LHCN-M2 (cell line): ENCODE results near the gene TCERG1L. TPM values are rescaled to one million over a fixed set of nuclear protein-coding genes. Genes with fewer than 3 reads are reported as not detected.
"Not testable (repeated sequence)": the region's sequence is repeated elsewhere in the genome, so short reads cannot be mapped to it uniquely, and the experiment has no call there.

Experiments used
- DNase-seq: peaks from one replicate; pipeline ENCODE4 v3.0.0-alpha.2; 2012; ENCODE audit warnings: low read depth
- total RNA-seq: library from RNA; depleted of rRNA; stranded (reverse); fragments of >200 nt; gene quantifications from 2 replicates; pipeline ENCODE4 v1.2.3, GENCODE V29; 2014

Gene TCERG1L
- total RNA-seq, 1 experiment from 2014 or later, result not detected

DNA sequence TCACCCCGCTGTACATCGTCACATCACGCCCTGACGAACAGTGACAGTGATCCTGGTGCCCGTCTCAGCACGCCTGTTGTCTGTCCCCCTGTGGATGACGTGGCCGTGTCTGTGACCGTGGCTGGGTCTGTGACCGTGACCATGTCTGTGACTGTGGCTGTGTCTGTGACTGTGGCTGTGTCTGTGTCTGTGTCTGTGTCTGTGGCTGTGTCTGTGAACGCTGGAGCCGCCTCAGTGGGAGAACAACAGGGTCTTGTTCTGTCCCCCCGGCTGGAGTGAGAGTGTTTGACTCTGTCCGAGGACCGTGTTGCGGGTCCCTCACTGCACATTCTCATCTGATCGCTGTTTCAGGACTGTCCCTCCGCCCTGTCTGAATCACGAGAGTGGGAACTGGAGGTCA, 202.2 kb downstream of the TCERG1L start:
- no peak for DNase-seq

DNA sequence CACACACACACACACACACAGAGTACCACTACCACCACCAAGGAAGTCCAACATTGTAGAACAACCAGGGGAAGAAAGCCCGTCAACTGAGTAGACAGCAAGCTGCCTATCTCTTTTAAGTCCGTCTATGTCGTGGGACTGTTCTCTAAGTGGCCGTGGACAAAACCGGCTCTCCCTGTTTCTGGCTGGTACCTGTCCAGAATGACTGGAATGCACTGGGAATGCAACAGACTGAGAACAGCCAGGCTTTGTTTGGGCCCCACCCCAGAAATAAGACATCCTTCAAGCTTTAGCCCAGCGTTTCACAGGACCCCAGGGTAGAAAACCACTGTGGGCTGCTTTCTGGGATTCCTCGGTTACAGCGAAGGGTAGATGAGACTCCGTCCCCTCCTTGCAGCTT, 203.6 kb downstream of the TCERG1L start:
- DNase-seq, result no peak

DNA sequence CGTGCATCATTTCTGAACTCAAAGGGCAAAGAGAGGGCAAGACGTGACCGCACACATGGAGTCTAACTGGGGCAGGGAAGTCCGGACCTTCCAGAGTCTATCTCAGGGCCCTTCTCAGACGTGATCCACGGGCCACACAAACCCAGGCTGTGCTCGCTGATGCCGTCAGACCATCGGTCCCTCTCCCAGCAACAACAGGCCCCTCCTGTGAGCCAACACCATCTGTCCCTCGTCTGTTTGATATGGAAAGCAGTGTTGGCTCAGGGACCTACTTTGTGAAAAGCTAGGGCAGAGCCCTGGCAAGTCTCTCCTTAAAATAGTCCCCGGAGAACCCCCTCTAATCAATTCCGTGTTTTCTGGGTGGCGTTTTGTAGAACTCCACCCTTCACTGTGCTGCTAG, 208.8 kb downstream of the TCERG1L start:
- no peak for DNase-seq

DNA sequence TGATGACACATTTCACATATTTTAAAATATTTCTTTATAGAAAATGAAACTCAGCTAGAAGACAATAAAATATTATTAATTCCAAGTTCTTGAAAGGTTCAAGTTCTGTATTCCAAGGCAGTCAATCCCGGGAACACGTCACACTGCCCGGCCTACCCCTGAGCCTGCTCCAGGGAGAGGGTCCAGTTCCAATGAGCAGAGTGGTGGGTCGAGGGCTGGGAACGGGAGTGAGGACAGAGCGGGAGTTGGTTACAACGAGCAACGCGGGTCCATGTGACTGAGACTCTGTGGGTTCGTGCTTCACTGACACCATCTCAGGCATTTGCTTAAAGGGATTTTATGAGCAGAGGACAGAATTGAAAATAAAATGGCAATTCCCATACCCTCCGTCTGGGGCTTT, 209.4 kb downstream of the TCERG1L start:
- DNase-seq, result no peak

DNA sequence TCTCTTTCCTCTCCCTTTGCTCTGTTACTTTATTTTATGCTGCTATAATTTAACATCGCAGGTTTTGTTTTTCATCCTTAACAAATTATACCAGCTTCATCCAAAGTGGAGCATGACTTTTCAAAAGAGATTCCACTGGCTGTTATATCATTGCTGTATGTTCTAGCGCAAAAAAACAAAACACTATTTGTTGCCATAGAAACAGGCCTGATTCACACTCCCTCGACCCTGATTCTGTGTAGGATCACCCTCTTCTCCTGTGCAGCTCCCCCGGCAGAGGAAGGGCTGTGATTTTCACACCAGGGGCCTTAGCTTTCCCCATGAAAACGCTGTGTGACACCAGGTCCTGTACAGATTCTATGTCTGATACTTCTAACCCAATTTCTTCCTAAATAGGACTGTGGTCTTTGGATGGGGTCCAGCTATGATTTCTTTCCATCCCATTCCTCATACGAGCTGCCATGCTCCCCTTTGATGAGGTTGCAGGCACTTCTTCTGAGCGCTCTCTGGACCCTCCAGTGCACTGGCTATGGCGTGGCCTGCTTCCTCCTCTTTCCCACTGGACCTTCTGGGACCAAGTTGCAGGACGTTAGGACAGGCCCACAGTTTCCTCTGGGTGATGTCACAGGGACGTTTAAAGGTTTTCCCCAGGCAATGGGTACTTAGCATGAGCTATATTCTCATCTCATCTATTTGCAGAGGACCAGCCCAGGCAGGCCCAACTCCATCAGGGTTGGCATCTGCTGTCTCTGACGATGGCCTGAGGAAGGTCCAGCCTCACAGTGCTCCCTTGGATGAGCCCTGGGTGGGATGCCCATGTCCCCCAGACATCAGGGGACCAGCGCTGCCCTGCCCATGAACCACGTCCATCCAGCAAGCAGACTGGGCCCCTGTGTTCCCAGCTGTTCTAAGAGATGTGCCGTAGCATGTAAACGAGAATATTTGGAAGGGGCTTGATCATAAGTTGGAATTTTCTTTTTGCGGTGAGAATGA, 210.8 kb downstream of the TCERG1L start:
- DNase-seq, result not testable (repeated sequence)

DNA sequence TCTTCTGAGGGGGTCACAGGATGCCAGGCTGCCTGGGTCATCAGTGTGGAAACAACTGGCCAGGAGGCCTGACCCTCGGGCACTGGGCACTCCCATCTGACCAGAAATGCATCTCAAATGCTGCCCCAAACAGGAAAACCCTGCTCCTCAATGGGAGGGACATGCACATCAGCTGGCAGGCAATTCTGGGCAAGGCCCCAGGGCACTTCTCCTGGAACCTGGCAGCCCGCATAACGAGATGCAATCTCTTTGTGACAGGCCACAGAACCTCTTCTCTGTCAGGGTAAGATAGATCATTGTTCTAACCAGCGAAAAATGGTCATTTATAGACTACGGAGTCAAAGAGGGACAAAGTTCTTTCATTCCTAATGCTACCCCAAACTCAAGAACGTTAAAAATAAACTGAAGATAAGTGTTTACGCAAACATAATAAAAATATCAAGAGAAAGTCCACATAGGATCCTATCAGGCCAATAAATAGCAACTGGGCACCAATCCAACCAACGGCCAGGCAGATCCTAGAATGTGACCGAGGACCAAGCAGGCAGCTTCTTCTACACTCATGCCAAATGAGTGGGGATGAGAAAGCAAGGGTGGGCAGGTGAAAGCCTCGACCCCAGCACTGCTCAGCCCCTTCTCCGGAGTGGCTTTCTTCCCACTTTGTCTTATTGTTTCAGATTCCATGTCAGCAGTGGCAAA, 212.3 kb downstream of the TCERG1L start:
- DNase-seq, result no peak

DNA sequence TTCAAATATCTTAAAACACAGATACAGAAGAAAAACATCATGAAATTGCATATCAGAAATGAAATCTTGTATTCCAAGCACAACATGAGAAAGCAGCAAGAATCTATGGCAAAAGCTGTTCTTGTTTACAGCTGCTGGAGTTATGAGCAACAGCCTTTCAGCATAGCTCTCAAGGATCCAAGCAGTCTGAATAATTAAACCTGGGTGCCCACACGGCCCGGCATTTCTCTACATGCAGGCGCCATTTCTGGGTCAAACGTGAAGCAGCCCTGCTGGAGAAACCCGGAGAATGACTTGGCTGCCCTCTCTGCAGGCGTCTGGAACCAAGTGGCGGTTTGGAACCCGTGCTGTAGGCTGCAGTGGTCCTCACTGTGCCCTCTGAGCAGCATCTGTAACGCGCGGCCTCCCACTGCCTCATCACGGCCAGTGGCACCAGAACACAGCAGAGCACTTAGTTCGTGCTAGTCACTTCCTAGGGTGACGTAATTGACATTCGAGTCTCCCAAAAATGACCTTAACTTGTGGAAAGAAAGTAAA, 213.0 kb downstream of the TCERG1L start:
- DNase-seq, result no peak

DNA sequence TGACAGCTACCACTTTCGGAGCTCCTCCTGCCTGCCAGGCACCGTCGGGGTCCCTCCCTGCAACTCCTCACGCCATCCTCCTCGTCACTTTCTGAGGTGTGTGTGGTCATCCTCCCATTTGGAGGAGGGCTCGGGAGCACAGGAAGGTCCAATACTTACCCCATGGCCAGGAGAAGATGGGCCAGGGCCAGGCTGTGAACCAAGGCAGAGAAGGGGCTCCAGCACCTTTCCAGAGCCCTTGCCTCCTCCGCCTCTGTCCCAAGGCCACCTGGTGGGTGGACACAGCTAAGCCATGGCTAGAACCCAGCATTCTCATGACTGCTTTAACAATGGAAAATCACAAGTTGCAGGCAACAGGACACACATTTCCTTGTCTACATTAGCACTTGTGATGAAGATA, 215.5 kb downstream of the TCERG1L start:
- DNase-seq, result no peak

DNA sequence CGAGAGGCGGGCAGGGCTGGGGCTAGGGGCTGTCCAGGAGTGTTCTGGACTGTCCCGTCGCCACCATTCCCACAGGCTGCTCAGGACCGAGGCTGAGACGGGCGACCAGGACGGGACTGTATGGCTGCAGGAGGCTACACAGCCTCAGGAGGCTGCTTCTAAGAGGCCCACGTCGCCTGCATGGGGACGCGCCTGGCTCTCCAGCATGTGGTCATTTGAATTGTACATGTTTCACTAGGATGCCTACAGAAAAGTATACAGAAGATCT, 216.3 kb downstream of the TCERG1L start:
- no peak for DNase-seq

DNA sequence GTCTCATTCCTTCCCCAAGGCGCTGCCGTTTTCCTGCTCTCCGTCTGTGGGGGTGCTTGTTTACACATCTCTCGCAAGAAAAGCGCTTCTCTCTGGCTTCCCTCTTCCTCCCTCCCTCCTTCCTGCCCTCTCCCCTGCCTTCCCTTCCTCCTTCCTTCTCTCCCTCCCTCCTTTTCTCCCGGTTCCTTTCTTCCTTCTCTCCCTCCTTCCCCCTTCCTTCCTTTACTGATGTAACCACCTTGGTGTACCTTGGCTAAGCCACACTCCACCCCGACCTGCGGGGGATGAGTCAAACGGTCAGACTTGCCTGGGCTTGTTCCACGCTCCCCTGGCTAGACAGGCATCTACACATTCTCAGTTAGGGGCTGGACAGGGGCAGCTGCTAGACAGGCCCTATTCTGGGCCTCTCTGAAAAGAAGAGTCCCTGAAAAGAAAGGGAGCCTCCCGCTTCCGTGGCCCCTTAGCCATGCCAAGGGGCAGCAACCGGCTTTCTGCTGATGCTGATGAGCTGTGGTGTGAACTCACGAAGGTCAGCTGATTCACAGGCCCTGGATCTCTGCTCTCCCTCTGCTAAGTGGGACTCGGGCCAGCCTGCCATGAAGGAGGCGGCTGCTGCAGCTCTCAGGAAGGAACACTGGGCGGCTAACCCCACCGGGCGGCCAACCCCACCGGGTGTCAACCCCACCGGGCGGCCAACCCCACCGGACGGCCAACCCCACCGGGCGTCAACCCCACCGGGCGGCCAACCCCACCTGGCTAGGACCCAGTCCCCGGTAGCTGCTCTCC, 216.8 kb downstream of the TCERG1L start:
- DNase-seq, result no peak

DNA sequence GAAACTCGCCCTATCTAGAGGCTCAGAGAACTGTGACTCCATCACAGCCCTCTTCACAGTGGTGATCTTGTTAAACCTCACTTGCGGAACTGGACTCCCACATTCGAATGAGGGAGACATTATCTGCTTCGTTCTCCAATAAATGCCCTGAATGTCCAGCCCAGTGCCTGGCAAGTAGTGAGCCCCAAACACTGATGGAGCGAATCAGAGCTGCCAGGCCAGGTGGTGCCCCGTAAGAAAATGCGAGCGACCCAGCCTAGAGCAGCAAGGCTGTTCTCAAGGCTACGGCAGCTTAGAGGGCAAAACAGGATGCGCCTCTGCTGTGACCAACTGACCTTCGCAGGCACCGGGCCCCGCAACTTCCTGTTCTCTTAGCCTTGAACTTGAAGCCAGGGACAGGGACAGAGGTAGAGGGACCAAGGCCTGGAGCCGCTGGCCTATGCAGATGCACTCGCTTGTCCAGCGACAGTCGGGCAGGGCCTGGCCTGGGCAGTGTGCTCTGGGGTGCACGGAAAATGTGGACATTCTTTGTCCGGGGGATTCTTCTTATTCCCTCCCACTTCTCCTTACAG, 217.6 kb downstream of the TCERG1L start:
- no peak for DNase-seq

DNA sequence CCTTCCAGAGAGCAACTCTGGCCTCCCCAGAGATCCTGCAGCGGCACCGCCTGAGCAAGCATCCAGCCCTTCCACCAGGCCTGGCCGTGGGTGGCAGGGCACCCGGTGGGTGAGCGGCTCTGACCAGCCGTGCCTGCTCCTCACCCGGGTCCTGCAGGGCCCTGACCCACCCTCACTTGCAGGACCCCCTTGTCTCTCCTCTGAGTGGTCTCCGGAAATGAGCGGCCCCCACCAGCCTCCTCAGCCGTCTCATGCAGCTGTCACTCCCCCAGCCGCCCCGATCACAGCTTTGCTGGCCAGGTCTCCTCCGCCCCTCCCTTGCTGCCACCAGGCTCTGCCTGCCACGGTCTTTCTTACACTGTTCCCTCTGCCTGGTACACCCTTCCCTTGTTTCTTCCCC, 218.2 kb downstream of the TCERG1L start:
- no peak for DNase-seq

DNA sequence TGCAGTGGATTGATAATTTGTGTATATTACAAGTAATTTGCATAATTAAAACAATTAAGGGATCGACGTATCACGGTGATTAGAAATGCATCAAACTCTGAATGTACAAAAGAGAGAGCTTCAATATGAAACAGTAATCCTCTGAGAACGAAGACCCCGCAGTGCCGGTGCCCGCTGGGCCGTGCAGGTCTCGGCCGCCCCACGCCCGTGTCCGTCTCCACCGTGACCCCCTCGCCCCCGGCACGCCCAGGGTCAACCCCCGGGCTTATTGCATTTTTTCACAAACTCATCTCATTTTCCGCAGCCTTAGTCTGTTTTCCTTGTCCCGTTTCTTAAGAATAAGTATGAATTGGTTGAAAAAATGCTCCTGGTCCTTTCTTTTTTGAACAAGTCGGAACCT, 218.6 kb downstream of the TCERG1L start:
- no peak for DNase-seq

DNA sequence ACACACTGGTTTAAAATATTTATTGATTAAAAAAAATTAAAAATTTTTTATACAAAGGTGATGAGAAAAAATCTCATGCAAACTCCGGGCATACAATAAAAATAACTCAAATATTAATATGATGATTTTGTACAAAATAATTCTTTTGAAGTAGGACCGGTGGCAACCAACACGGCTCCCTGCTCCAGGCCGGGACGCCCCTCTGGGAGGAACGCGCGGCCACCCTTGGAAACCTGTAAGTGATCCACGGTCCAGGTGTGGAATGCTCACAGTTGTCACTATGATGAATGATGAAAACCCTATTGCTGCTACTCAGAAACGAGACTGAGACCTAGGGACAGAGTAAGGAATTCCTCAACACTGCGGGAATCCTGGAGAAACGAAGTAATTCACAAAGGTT, 219.1 kb downstream of the TCERG1L start:
- no peak for DNase-seq

DNA sequence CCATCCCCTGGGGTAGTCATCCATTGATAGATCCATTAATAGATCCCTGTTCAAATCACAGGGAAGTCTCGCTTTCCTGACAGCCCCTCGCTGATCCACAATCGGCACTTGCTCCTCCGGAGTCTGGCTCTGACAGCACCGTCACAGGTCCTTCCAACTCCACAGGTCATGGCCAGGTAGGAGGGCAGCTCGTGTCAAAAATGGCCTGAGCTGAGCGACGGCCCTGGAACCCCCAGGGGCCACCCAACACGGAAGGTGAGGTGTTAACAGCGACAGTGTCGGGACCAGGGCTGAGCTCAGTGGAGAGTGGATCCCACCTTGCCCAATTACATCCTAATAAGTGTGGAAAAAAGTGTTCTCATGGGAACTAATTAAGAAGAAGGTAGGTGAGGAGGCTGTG, 219.8 kb downstream of the TCERG1L start:
- no peak for DNase-seq

DNA sequence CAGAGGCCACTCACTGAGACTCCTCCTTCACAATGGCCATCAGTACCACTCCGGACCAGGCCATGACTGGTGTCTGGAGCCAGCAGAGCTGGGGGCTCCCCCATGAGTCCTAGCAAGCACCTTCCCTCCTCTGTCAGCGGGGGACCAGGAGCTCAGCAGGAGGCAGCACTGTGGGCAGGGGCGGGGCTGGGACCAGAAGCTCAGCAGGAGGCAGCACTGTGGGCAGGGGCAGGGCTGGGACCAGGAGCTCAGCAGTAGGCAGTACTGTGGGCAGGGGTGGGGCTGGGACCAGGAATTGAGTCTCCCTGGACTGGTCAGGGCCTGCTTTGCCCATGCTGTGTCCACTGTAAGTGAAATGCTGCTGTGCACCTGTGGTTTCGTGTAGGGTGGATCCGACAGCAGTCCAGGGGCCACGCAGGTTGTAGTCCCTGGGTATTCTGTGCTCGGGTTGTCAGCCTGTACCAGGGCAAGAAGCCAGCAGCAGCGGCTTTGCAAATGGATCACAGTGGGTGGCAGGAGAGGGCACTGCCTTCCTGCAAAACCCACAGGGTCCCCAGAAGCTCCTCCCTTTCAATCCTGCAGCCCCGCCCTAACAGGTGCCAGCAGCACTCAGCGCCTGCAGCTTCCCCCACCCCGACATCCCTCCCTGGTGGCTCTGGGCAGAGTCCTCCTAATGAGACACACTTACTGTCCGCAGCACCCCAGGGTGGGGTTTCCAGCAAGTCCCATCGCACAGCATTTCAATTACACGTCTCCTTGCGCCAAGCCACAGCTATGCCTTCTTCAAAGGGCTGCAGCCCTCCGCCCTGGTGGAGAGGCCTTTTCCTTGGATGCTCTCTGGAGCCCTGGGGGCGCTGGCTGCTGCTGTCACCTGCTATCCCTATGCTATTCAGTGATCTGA, 220.5 kb downstream of the TCERG1L start:
- no peak for DNase-seq

DNA sequence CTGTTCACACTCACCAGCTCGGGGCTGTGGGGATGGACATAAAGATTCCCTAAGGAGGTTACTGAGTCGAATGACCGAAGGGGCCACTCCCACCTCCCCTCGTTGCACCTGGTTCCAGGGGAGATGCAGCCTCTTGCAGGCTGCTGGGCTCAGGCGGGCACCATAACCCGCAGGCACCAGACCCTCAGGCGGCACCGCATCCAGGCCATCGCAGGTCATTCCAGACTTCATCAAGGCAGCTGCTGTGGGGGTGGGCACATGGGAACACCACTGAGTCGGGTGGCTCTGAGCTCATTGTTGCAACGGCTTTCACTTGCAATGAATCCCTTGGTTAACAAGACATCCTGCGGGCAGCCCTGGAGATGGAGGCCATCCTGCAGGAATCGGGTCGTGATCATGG, 221.7 kb downstream of the TCERG1L start:
- DNase-seq, result no peak

DNA sequence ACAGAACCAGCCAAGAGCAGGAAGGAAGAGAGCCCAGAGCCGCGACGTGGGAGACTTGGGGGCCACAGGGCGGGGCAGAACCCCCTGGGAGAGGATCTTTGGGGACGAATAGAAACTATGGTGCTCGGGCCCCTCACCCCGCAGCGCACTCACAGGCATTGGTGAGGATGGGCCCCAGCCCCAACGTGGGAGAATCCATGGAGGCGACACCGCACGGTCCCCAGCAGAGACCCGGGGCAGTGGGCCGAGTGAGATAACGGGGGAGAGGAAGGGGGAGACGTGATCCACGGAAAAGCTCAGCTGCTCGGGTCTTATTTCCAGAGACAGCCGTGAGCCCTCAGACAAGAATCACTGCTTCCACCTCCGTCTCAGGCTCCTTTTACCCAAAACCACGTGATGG, 222.4 kb downstream of the TCERG1L start:
- no peak for DNase-seq

DNA sequence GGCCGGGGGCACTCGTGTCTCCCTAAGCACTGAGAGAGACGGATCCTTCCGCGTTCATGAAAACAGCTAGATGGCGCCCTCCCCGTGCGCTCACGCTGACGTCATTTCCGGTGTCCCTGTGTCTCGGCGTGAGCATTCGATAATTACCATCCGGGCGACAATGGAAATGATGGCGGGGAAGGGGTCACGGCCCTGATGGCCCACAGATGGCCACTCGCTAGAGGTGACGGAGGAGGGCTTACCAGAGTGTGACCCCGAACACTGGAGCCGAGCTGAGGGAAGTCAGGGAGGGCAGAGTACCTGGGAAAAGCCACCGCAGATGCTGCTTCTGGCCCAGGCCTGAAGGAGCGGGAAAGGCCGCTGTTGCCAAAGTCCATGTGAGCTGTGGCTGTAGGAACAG, 222.9 kb downstream of the TCERG1L start:
- no peak for DNase-seq

DNA sequence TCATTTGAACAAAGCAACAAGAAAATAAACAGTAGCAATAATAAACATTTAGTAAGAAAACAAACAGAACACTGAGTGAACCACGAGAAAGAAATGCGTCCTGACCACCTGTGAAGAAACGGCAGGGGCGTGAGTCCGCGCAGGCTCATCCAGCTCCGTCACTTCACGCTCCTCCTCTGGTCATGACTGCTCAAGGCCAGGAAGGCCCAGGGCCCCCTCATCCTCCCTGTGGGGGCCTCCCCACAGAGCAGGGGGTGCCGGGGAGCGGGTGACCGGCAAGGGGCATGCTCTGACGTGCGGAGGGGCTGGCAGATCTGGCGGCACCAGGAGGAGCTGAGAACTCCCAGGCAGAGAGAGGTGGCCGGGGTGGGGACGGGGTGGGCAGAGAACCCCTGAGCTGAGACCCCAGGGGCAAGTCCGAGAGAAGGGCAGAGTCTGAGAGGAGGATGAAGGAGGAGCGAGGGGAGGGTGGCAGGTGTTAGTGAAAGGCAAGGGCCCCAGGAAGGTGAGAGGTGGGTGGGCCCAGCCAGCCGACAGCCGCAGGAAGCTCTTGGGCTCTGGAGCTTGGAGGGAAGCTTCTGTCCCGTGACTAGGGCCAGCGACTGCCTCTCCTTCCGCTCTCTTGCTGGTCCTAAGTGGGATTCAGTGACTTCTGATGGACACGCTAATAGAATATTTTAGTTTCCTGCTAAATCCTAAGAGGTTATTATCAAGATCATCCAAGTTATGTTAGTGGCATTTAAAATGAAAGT, 223.9 kb downstream of the TCERG1L start:
- no peak for DNase-seq
